Stimulated activated CD4-positive, alpha-beta T cell treated with anti-CD3 and anti-CD28 coated beads, Interleukin-1b, Interleukin-23, amount 100 ng/mL, for 4 hours (primary cell): ENCODE measurements around the gene CHST6.
"Not testable (repeated sequence)": the region's sequence is repeated elsewhere in the genome, so short reads cannot be mapped to it uniquely, and the experiment has no call there.

Experiments
- DNase-seq, 2 donors: peaks; one replicate each; pipeline ENCODE4 v3.0.0-alpha.2; 2020; ENCODE audit warnings: low read depth in 2 of 2

CHST6 gene

DNA sequence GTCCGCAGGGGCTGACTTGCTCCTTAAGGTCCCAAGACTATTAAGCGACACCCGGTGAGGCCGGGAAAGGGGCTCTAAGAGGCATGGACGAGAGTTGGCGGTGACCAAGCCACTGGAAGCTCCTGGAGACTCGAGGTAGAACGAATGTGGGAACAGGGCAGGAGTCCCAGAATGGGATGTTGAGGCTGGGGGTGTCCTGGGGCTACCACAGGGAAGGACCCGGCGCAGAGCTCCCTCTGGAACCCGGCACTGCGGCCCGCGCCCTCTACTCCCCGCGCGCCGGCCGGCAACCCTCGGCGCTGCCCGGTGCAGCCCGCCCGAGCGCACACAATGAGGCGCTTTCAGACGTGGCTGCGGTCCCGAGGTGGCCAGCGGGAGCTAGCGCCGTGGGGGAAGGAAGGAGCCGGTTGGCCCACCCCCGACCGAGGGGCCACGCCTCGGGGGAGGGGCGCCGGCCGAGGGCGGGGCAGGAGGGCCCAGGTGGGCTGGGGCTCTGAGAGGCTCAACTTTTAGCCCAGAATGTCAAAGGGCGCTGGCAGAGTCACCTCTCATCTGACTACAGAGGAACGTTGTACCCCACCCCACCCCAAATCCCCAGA, at the start of gene CHST6:
TSS of gene CHST6 (minus strand) at position 366 of the 599 bp plus-strand sequence. CDS start 15,613 bp downstream, outside the sequence.
- DNase-seq, result no peak

DNA sequence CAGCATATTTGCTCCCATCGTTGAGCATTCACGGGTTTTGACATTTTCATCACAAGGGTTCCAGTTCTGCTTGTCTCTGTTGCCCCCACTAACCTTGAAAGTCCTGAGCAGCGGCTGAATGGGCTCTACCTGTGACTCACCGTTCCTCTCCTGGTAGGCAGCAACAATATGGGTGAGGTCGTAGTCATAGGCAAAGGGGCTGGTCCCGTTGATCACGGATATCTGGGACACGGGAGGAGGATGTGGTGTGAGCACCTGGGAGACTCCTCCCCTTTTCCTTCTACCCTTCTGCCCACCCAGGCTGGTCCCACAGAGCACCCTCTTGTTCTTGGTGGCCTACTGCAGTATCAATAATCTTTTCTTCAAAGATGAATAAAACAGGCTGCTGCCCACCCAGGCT, 47.2 kb upstream of the CHST6 start:
- DNase-seq, result not testable (repeated sequence)

GRCh38 chr16:75541236-75541635, 46.0 kb upstream of the CHST6 start:
- DNase-seq, result no peak

DNA sequence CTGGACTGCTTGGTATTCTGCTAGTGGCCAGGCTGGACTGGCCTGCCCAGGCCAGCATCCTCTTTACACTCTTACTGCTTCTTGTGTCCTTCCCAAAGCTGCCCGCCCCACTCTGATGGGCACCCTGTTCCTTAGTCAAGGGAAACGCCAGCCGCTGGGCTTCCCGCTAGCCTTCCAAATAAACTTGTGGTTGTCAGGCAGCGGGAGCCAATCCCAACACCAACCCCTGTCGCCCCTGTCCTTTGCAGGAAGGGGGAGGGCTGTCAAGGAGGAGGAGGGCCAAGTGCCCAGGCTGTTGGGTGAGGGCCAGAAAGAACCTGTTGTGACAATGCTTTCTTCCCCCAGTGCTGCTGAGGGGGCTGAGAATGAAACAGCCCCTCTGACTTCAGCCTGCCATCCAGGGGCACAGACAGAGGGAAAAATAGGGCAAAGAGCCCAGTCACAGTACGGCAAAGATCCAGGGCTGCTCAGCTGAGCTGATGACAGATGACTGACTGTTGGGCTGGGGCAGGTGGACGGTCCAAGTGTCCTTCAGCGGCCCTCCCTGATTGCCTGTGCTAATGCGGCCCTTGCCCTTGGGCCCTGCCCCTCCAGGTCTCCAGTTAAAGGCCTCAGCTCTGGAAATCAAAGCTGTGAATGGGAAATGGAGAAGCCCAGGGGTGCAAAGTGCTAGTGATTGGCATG, 43.8 kb upstream of the CHST6 start:
- not testable (repeated sequence) for DNase-seq

- DNase-seq, result no peak
Observed at GRCh38 chr16:75537776-75538175, 42.5 kb upstream of the CHST6 start.

DNA sequence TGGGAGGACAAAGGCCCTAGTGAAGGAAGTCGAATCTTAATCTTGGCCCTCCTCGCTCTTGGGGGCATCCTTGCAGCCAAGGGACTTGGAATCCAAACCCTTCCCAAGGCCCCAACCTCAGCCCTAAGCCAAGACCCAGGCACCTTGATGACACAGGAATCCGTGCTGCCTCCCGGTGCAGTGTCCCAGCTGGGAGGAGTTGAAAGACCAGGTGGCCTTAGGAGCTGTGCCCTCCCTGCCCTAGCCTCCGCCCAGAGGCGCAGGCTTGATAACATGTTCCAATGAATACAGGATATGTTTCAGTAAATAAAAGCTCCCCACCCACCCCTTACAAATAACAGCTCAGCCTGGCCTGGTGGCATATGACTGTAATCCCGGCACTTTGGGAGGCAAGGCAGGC, 40.7 kb upstream of the CHST6 start, which contains the start of gene CHST5:
TSS of gene CHST5 (minus strand) at position 208 of the 400 bp plus-strand sequence. CDS start 5,724 bp downstream, outside the sequence.
- no peak for DNase-seq

DNA sequence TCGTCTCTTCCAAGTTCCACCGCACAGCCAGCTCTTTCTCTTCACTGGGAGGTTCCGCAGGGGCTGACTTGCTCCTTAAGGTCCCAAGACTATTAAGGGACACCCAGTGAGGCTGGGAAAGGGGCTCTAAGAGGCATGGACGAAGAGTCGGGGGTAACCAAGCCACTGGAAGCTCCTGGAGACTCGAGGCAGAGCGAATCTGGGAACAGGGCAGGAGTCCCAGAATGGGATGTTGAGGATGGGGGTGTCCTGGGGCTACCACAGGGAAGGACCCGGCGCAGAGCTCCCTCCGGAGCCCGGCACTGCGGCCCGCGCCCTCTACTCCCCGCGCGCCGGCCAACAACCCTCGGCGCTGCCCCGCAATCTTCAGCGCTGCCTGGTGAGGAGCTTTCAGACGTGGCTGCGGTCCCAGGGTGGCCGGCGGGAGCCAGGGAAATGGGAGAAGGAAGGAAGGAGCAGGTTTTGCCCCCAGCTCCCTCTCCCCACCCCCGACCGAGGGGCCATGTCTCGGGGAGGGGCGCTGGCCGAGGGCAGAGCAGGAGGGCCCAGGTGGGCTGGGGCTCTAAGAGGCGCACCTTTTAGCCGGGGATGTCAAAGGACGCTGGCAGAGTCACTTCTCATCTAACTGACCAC, 40.1 kb upstream of the CHST6 start:
- no peak for DNase-seq

DNA sequence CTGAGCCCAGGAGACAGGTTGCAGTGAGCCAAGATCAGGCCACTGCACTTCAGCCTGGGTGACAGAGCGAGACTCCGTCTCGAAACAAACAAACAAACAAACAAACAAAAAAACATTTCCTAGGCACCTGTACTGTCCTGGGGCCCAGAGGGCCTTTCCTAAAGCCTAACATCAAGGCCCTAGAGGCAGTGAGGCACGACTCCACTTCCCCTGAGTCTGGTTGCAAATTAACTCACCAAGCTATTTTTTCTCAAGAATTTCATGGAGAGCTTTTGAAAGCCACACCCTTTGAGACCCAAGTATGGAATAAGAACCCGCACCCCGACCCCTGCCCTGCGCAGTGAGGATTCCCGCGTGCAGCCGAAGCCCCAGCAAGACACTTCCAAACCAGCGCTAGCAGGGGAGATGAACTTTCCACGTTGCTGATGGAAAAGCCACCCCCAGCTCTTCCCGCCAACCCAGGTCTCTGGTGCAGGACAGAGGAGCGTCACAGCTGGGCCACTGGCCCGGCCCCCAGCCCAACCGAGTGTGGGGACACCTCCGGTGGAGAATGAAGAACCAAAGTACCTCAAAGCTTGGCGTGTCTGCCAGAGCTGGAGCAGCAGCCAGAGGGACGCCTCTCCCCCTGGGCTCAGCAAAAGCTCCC, 39.4 kb upstream of the CHST6 start:
- DNase-seq, result no peak

DNA sequence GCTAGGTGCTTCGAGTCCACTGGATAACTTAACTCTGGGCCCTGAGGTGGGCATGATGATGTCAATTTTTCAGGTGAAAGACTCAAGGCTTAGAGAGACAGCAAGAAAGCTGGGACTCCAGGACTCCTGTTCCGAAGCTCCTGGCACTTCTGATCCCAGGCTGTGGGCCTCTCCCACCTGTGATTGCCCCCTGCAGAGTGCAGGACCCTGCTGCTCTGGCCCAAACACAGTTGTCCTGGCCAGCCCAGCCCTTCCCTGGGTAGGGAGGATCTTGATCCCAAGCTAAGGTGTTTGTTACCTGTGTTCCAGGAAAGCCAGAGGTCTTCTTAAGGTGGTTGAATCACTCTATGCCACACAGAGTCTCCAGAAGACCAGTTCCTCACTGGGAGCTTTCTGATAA, 37.5 kb upstream of the CHST6 start:
- DNase-seq, result no peak

DNA sequence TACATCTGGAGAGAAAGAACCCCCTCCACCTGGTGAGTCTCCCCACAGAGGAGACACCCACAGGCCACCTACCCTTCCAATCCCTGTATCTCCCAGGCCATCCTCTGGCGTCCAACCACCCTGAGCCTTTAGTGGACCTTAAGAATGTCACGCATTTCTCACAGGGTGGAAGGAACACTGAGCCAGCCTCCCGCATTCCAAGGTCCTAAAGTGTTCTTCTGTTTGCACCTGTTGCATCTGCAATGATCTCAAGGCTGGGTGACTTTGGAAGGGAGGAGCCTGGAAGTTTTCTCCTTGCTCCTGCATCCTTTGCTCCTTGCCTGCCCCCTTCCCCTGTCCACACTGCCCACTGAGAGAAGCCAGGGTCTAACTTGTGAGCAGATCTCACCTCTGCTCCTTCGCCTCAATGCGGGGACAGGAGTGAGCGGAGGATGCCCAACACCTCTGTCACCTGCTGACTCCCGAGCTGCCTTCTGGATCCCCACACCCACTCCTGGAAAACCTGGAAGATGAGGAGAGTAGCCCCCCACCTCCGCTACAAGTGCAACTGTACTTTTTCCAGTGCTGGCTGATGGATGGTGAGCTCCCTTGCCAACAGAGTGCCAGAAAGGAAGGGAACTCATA, 37.0 kb upstream of the CHST6 start:
- DNase-seq, result no peak

GRCh38 chr16:75529959-75530358, 34.7 kb upstream of the CHST6 start:
- DNase-seq, result no peak

- no peak for DNase-seq
Observed at GRCh38 chr16:75529056-75529905, 34.0 kb upstream of the CHST6 start.

- no peak for DNase-seq
Observed at GRCh38 chr16:75527825-75528299, 32.6 kb upstream of the CHST6 start.

DNA sequence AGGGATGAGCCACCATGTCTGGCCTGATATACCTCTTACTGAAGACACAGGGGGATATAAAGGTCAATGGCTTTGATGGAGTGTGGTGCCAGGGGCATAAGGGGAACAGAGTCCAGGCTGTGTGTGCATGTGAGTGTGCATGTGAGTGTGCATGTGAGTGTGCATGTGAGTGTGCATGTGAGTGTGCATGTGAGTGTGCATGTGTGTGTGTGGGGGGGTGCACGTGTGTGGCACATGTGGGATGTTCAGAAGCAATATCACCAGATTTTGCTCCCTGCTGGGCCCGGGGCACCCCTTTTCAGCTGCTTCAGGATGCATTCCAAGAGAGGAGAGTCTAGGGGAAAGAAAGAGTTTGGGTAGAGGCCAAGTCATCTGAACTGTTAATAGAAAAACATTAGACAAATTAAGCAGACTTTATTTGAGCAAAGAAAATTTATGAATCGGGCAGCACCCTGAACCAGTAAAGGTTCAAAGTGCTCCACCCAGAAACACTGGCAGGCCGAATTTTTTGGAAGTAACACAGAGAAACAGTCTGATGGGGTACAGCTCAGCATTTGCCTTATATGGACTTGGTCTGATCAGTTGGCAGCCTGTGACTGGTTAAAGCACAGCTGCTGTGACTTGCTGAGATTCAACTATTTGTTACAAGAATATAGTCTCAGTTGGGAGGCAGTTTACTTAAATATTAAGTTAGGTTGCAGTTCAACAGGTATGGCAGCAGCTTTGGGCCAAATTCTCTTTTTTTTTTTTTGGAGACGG, 31.0 kb upstream of the CHST6 start:
- no peak for DNase-seq

- no peak for DNase-seq
Observed at GRCh38 chr16:75519175-75519574, 23.9 kb upstream of the CHST6 start.

DNA sequence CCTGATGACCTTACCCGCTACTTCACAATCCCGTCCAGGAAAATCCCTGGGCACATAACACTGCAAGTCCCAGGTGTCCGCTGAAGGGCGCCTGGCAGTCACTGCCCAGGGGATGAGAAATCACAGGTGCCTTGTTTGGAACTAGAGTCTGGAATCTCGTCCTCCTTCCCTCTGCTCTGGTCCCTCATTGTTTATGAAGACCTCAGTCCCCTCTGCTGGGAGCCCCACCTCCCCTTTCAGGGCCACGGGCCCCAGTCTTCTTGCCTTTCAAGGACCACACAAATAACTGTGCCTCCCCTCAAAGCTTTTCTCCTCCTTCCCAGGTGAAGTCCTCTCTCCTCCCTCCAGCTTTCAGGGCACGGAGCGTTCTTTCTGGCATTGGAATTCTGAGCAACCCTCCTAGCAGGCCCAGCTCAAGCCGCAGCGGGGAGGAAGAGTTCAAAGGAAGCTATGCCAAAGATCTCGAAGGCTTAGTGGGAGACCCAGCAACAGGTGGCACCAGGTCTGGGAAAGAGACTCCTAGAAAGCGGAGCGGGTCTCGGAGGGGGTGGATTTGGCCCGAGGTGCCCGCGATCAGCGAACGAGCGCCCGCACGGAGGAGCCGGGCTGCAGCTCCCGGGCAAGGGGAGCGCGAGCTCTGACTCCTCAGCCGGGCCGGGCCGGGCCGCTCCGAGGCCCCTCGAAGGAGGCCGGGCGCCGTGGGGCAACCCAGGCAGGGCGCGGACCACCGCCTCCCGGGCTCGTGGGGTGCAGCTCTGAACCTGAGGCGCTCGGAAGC, 21.1 kb upstream of the CHST6 start:
- DNase-seq, result peak in 1 of 2 donors; percentile 33

DNA sequence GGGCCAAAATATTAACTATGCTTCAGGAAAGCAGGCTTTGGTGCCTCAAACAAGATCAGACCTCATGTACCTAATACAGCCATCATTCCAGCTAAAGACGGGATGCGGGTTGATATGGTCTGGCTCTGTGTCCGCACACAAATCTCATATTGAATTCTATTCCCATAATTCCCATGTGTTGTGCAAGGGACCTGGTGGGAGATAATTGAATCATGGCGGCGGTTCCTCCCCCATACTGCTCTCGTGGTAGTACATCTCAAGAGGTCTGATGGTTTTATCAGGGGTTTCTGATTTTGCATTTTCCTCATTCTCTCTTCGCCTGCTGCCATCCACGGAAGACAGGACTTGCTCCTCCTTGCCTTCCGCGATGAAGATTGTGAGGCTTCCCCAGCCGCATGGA, 19.1 kb upstream of the CHST6 start:
- DNase-seq, result no peak

DNA sequence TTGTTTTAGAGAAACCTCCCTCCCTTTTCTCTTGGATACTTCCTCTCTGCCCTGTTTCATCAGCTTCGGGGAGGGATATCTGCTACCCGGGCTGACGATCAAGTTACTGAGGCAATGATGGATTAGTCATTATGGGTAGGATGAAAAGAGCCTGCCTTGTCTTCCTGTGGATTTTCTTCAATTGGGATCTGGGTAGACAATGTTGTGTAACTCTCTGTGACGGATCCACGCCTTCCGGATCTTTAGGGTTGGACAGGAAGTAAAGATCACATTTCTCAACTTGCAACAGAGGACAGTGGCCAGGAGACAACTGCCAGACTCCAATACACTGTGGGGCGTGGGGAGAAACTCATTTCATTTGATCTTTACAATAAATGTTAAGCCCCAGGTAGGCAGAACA, 11.3 kb upstream of the CHST6 start:
- no peak for DNase-seq

DNA sequence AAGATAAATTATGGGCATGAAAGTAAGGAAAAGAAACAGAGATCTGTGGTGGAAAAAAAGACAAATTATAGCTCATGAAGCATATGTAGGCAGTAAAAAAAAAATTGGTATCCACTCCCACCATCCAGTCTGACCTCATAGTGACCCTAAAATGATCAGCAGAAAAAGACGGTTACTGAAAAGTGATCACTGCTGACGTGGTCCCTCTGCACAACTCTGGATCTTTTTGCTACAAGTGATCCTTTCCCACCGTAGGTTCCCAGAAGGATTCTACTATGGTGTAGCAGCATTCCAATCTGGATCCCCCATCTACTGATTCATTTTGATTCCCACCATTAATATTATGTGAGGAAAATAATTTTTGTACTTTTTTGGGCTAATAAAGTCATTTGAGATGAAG, 10.9 kb upstream of the CHST6 start:
- DNase-seq, result no peak
